Testis (tissue), 3 donors: ENCODE data around the gene TLE5. TPM values are rescaled to one million over a fixed set of nuclear protein-coding genes. Genes with fewer than 3 reads are reported as not detected.

ENCODE experiments used
- DNase-seq: peaks from one replicate; pipeline ENCODE4 v3.0.0-alpha.2; 2019
- H3K27ac ChIP-seq, 2 donors: fragments of 200-600 bp; sonication (generic); one replicate each; pipeline ENCODE4 v1.5.1; 2019
- H3K27me3 ChIP-seq: fragments of 200-600 bp; sonication (generic); one replicate; pipeline ENCODE4 v1.5.1; 2019
- H3K36me3 ChIP-seq: fragments of 200-600 bp; sonication (generic); one replicate; pipeline ENCODE4 v1.5.1; 2017; ENCODE audit warnings: low read depth; ENCODE audit errors: missing control alignments
- H3K4me1 ChIP-seq: fragments of 200-600 bp; sonication (generic); one replicate; pipeline ENCODE4 v1.5.1; 2019
- H3K4me3 ChIP-seq, 2 donors: fragments of 200-600 bp; sonication (generic); one replicate each; pipeline ENCODE4 v1.5.1; 2017 to 2019
- H3K9me3 ChIP-seq: fragments of 200-600 bp; sonication (generic); one replicate; pipeline ENCODE4 v1.5.1; 2017
- CTCF ChIP-seq, 3 experiments: fragments of 450-650 bp in 2 of 3; fragments of 200-600 bp in 1 of 3; sonication (generic) in 1 of 3; IDR thresholded peaks; one replicate each; pipeline ENCODE4 v1.5.1; 2016 to 2019; ENCODE audit warnings: antibody characterized with exemption in 3 of 3, mild to moderate bottlenecking in 2 of 3, moderate library complexity in 1 of 3
- POLR2A ChIP-seq: fragments of 450-650 bp; IDR thresholded peaks from one replicate; pipeline ENCODE4 v1.6.1; 2017; ENCODE audit warnings: antibody characterized with exemption, mild to moderate bottlenecking, moderate library complexity
- WGBS, 2 donors: methylation state at CpG; one replicate each; pipeline ENCODE4 v1.1.5; 2018; 5-methylcytosine and 5-hydroxymethylcytosine counted together
- intact Hi-C: fragments of 100-400 bp; cut with DNase I; formaldehyde crosslinking; loops from one replicate; pipeline ENCODE4 v1.15.1; 2023; ENCODE audit warnings: low total_unique reads
- polyA plus RNA-seq: library from polyadenylated mRNA; stranded (reverse); fragments of 350-450 nt; fragmentation: Illumina TruSeq; extraction: RNeasy Lipid Tissue Mini Kit (QIAGEN cat#74804); gene quantifications from one replicate; pipeline ENCODE4 v1.2.3, GENCODE V29; 2014; ENCODE audit warnings: low read depth, low replicate concordance; ENCODE audit not compliant: insufficient read depth
- total RNA-seq, 2 donors: library from RNA; depleted of rRNA; stranded (reverse); fragments of >200 nt; gene quantifications; one replicate each; pipeline ENCODE4 v1.2.3, GENCODE V29; 2016

Gene TLE5
- total and polyA plus RNA-seq, 3 donors from 2014 or later, result 314 to 539 (median 354) TPM

GRCh38 chr19:3033595-3034405, 28.5 kb downstream of the TLE5 start:
- no peaks in the 10 kb centered on the region for H3K36me3 ChIP-seq
- H3K27ac ChIP-seq, result peak overlapping the region in 1 of 2 donors; percentile 96
- WGBS, 2 donors, result 77 to 89% methylated on average over 11 of the region's 11 CpGs
- peaks cover 23% of the 10 kb centered on the region for H3K4me1 ChIP-seq
- H3K27me3 ChIP-seq, result no peaks in the 10 kb centered on the region
- H3K9me3 ChIP-seq, result no peaks in the 10 kb centered on the region
- no peak overlapping the region for H3K4me3 ChIP-seq
- intact Hi-C loops, result loop anchor here (10.0 kb wide), 1 partner anchor 59 kb away; the partner anchor contains the start of gene TLE6
- no peak for DNase-seq
- no peak for TF ChIP-seq CTCF (IDR thresholded peaks at IDR 0.05)
- no peak for TF ChIP-seq POLR2A

GRCh38 chr19:3031607-3031867, 30.8 kb downstream of the TLE5 start:
- Histone ChIP-seq H3K36me3 (no peaks in the 10 kb centered on the region), H3K9me3 (no peaks in the 10 kb centered on the region), H3K4me1 (peaks cover 28% of the 10 kb centered on the region), H3K27me3 (no peaks in the 10 kb centered on the region), H3K27ac (no peak overlapping the region), H3K4me3 (no peak overlapping the region)
- TF ChIP-seq CTCF (IDR thresholded peaks at IDR 0.05), result no peak
- TF ChIP-seq POLR2A, result no peak
- 76 to 79% methylated on average over 5 of the region's 5 CpGs for WGBS, 2 donors
- DNase-seq, result no peak
- intact Hi-C loops, result loop anchor here (10.0 kb wide), 1 partner anchor 57 kb away; the partner anchor contains the start of gene TLE6

- peaks cover 15% of the 10 kb centered on the region for H3K4me1 ChIP-seq
- no peaks in the 10 kb centered on the region for H3K9me3 ChIP-seq
- H3K27me3 ChIP-seq, result no peaks in the 10 kb centered on the region
- 11 to 26% methylated on average over 4 to 18 of the region's 85 CpGs for WGBS, 2 donors
- TF ChIP-seq CTCF (IDR thresholded peaks at IDR 0.05) (no peak), POLR2A (no peak)
- intact Hi-C loops, result no loop called here
- H3K27ac ChIP-seq, result peak within 1 kb of the TSS; percentile 1 to 66
- no peaks in the 10 kb centered on the region for H3K36me3 ChIP-seq
- peak within 1 kb of the TSS; percentile 58 to 69 for H3K4me3 ChIP-seq
- no peak for DNase-seq
Observed at GRCh38 chr19:3029065-3029923, 33.0 kb downstream of the TLE5 start, which contains the start of gene TLE2. Gene TLE2 (minus strand): TSS chr19:3029280. CDS start chr19:3028904, 376 bp downstream.

- Histone ChIP-seq H3K27me3 (no peaks in the 10 kb centered on the region), H3K4me1 (peaks cover 12% of the 10 kb centered on the region), H3K27ac (peak overlapping the region; percentile 1 to 66), H3K4me3 (peak overlapping the region; percentile 58 to 69), H3K9me3 (no peaks in the 10 kb centered on the region), H3K36me3 (no peaks in the 10 kb centered on the region)
- intact Hi-C loops, result no loop called here
- 10 to 18% methylated on average over 24 to 38 of the region's 40 CpGs for WGBS, 2 donors
- TF ChIP-seq POLR2A, result no peak
- TF ChIP-seq CTCF (IDR thresholded peaks at IDR 0.05), result no peak
- no peak for DNase-seq
Observed at GRCh38 chr19:3028305-3029064, 33.8 kb downstream of the TLE5 start.
